NCI-H1417 treated with DMSO at 0.1 percent for 48 hours (cell line): ENCODE results near the gene GALR2.
A peak's percentile ranks its signal among the peaks of the same experiment; 100 is the strongest.

Experiments
- DNase-seq: peaks from one replicate; lab custom pipeline; 2025; lab: John Stamatoyannopoulos, UW

GALR2 gene

DNA sequence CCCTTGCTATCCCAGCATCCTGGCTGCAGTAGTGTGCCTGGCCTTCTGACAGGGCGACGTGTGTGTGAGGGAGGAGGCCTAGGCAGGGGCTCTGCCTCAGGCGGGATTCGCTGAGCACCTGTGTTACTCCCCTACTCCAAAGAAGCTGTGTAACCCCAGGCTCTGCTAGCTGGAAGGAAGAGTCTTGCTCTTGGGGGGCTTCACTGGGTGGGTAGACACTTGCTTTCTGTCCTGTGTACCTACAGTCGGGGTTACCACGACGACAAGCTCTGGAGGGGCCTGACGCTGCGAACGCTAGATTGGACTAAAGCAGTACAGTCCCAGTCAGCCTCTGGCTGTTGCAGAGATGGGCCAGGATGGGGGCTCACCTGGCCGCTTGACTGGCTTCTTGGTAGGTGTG is 19.5 kb downstream of the GALR2 start:
- DNase-seq = no peak

GRCh38 chr17:76095943-76096342 is 21.4 kb downstream of the GALR2 start:
- no peak for DNase-seq

DNA sequence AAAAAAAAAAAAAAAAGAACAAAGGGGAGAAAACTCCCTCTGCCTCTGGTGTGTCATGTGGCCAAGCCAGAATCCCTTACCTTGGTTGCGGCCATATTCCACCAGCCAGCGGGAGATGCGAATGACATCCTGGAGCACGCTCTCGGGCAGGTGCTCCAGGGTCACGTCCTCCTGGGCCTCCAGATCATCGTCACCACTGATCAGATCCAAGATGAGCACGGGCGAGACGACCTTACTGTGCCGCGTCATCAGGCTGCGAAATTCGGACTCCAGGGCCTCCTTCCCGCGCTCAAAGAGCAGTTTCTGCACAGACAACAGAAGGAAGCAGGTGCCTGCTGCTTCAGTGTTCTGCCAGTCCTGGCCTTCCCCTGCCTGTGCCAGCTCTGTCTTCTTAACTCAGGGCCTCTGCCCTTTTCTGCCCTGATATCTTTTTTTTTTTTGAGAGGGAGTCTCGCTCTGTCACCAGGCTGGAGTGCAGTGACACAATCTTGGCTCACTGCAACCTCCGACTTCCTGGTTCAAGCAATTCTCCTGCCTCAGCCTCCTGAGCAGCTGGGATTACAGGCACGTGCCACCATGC is 23.2 kb downstream of the GALR2 start:
- no peak for DNase-seq

GRCh38 chr17:76102944-76103273 is 28.3 kb downstream of the GALR2 start:
- no peak for DNase-seq

GRCh38 chr17:76103274-76104139 is 28.9 kb downstream of the GALR2 start, which contains the start of gene EXOC7:
Gene EXOC7 (minus strand): TSS chr17:76103787. CDS start chr17:76103692, 95 bp downstream.
- DNase-seq = peak; percentile 30

- DNase-seq = no peak
Observed at GRCh38 chr17:76104140-76104895, 29.7 kb downstream of the GALR2 start.

GRCh38 chr17:76104896-76105231 is 30.3 kb downstream of the GALR2 start:
- DNase-seq = no peak

DNA sequence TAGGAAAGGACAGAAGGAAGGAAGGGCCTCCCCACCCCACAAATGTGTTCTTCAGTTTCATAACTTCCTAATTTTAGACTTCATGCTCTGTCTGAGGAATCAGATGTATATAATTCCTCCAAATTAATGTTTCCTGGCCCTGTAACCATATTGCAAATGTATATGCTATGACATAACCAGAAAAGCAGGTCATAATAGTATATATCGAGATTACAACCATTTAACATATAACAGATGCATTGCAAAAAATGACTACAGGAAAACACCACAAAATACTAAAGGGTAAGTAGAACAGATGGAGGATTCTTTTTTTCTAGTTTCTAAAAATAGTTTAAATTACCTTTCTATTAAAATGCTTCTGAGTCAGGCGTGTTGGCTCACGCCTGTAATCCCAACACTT is 32.1 kb downstream of the GALR2 start:
- no peak for DNase-seq

- DNase-seq = no peak
Observed at GRCh38 chr17:76107509-76107908, 32.9 kb downstream of the GALR2 start.

GRCh38 chr17:76111956-76112355 is 37.4 kb downstream of the GALR2 start:
- no peak for DNase-seq

DNA sequence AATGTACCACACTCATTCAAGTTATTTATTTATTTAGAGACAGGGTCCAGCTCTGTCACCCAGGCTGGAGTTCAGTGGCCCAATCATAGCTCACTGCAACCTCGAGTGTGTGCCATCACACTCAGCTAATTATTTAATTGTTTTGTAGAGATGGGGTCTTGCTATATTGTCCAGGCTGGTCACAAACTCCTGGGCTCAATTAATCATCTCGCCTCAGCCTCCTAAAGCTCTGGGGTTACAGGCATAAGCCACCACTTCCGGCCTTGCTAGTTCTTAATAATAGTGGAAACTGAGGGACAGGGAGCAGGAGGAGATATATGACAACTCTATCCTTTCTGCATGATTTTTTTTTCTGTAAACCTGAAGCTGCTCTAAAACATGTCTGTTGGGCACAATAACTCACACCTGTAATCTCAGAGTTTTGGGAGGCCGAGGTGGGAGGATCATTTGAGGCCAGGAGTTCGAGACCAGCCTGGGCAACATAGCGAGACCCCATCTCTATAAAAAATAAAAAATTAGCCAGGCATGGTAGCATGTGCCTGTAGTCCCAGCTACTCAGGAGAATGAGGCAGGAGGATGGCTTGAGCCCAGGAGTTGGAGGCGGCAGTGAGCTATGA is 40.7 kb downstream of the GALR2 start:
- no peak for DNase-seq

DNA sequence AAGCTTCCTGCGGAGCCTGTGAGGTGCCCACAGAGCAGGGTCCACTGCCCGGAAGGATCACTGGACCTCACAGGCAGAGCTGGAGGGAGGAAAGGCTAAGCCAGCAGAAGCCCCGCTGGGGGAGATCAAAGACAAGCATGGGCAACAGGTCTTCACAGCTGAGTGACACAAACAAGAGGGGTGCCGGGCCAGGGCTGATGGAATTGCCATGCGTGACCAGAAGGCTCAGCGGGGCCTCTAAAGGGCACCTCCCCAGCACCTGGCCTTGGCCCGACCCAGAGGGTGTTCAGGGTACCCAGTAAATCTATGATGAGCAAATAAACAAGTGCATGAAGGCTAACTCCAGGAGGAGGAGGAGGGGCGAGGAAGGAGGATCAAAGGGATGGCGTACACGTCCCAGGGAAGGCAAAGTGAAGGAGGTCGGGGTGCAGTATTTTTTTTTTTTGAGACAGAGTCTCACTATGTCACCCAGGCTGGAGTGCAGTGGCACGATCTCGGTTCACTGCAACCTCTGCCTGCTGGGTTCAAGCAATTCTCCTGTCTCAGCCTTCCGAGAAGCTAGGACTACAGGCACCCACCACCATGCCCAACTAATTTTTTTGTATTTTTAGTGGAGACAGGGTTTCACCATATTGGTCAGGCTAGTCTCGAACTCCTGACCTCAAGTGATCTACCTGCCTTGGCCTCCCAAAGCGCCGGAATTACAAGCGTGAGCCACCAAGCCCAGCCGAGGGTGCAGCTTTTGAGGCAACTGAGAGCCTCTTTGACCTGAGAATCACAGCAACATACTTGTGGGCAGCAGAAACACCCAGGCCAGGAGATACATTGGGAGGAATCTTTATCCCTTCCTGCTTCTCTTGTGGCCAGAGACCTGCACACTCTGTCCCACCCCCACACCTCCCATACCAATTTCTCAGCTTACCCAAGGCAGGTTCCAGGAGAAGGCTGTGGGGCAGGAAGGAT is 45.1 kb downstream of the GALR2 start:
- DNase-seq = no peak

DNA sequence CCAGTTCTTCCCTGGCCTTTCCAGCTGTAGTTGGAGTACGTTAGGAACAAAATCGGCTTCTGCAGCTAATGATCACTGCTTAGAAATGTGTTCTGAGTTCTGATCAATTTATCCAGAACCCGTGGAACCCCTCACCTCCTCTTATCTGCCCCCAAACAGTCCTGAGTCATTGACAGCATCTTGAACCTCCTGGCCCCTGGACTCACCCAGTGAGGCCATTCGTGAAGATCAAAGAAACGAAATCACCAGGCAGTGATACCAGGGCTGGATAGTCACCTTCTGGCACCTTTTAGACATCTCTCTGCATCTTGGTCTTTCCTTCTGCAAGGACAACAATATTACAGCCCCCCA is 46.1 kb downstream of the GALR2 start:
- DNase-seq = no peak

DNA sequence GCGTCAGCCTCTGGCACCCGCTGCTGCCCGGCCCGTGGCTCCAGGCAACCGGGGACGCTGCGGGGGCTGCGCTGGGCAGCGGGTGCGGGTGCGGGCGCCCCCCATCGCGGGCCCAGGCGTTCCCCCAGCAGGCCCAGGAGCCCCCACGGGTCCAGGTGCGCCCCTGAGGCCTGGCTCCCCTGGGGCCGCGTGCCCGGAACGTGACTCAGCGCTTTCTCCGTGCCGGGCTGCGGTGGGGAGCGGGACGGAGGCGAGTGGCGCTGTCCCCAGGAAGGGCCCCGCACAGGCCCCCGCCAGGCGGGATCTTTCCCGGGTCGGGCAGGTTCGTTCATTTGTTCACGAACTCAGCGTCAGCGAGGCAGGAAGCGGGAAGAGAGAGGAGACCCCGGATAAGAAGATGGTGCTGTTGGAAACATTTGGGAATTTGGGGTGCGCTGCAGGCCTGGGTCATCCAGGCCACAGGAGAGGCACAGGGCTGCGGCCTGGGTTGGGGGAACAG is 47.4 kb downstream of the GALR2 start:
- DNase-seq = no peak

DNA sequence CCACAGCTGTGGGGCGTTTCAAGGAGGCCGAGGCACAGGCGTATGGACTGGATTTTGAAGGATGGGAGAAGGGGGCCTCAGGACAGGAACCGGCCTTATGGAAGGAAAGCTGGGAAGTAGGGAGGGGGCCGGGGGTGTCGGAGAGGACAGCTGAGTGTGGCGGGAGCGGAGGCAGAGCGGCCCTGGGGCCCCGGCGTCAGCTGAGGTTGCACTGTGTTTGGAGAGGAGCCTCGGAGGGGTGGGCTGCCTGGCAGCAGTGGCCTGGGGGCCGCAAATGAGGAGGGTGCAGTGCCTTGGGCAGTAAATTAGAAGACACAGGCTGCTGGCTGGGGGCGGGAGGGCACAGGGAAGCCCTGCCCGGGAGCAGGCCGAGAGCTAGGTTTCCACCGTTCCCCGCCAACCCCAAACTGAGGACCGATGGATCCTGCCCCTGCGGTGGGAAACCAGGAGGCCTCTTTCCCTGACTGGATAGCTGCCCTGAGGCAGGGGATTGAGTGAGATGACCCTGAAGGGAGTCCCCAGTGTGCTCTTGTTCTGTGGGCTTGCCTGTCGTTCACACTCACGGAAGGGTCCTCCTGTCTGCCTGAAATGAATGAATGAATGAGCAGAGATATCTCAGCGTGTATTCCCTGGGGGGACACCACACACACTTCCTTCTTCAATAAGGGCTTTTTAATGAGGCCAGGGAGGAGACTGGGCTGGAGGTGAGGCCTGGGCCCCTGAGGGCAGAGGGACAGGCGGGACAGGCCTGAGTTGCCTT is 48.0 kb downstream of the GALR2 start:
- no peak for DNase-seq

- DNase-seq = no peak
Observed at GRCh38 chr17:76123191-76123499, 48.6 kb downstream of the GALR2 start.

GRCh38 chr17:76123749-76124581 is 49.4 kb downstream of the GALR2 start:
- no peak for DNase-seq

GRCh38 chr17:76124582-76125390 is 50.2 kb downstream of the GALR2 start:
- no peak for DNase-seq

DNA sequence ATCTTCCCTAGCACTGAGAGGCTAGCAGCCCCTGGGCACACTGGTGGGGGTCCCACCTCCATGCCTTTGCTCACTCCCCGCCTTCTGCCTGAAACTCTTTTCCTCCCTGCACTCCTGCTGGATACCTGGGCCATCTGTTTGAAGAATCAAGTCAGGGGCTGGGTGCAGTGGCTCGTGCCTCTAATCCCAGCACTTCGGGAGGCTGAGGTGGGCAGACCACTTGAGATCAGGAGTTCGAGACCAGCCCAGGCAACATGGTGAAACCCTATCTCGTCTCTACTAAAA is 50.8 kb downstream of the GALR2 start:
- DNase-seq = no peak
